Endothelial cell (in vitro differentiated cells): ENCODE measurements around the gene ANKMY2. TPM values are rescaled to one million over a fixed set of nuclear protein-coding genes. Genes with fewer than 3 reads are reported as not detected.
"Not testable (repeated sequence)": the region's sequence is repeated elsewhere in the genome, so short reads cannot be mapped to it uniquely, and the experiment has no call there.

Source experiments
- DNase-seq: peaks from one replicate; pipeline ENCODE4 v3.0.0; 2021; ENCODE audit warnings: low spot score
- H3K27ac Mint-ChIP-seq: one replicate; pipeline ENCODE4 v1.8.0; 2021; ENCODE audit warnings: mixed read lengths, inconsistent platforms; ENCODE audit not compliant: unreplicated experiment
- H3K27me3 Mint-ChIP-seq: one replicate; pipeline ENCODE4 v1.8.0; 2021; ENCODE audit warnings: mild to moderate bottlenecking, moderate library complexity, mixed read lengths, inconsistent platforms; ENCODE audit not compliant: unreplicated experiment
- H3K36me3 Mint-ChIP-seq: one replicate; pipeline ENCODE4 v1.8.0; 2021; ENCODE audit warnings: mild to moderate bottlenecking, low read depth, mixed read lengths, inconsistent platforms; ENCODE audit not compliant: unreplicated experiment
- H3K4me1 Mint-ChIP-seq: one replicate; pipeline ENCODE4 v1.8.0; 2021; ENCODE audit warnings: mild to moderate bottlenecking, mixed read lengths, inconsistent platforms; ENCODE audit not compliant: unreplicated experiment
- H3K4me3 Mint-ChIP-seq: one replicate; pipeline ENCODE4 v1.8.0; 2021; ENCODE audit warnings: mild to moderate bottlenecking, mixed read lengths, inconsistent platforms; ENCODE audit not compliant: unreplicated experiment
- H3K9me3 Mint-ChIP-seq: one replicate; pipeline ENCODE4 v1.8.0; 2021; ENCODE audit warnings: mixed read lengths, inconsistent platforms; ENCODE audit not compliant: unreplicated experiment
- total RNA-seq: library from RNA; stranded (reverse); fragmentation: NEBNext Ultra II Directional; extraction: Animal tissue kit (Norgen Biotek cat#: 25700); gene quantifications from one replicate; pipeline ENCODE4 v1.2.1, GENCODE V29; 2021; ENCODE audit not compliant: unreplicated experiment
- TF ChIP-seq, protein P1 (sequence below): fragments of 200-600 bp; sonication (generic); IDR thresholded peaks from one replicate; pipeline ENCODE4 v1.5.0; 2021; ENCODE audit warnings: antibody characterized with exemption; ENCODE audit not compliant: unreplicated experiment

ANKMY2 gene
- total RNA-seq, 1 donor from 2014 or later, result 20.5 TPM

DNA sequence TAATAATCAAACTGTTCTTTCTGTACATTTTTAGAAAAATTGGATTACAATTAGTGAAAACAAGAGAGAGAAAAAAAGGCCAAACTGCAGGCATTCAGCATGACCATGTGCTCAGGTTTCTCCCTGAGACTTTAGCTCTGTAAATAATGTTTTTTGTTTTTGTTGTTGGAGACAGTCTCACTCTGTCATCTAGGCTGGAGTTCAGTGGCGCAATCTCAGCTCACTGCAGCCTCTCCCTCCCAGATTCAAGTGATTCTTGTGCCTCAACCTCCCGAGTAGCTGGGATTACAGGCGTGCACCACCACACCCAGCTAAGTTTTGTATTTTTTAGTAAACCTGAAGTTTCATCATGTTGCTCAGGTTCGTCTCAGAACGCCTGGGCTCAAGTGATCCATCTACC lies 23.4 kb upstream of the ANKMY2 start:
- Mint-ChIP-seq H3K9me3 (no peaks in the 10 kb centered on the region), H3K4me3 (no peak overlapping the region), H3K27ac (peak overlapping the region; percentile 70), H3K36me3 (peaks cover 30% of the 10 kb centered on the region), H3K27me3 (peaks cover 4% of the 10 kb centered on the region), H3K4me1 (peaks cover 9% of the 10 kb centered on the region)
- no peak for DNase-seq
- TF ChIP-seq, protein P1, sequence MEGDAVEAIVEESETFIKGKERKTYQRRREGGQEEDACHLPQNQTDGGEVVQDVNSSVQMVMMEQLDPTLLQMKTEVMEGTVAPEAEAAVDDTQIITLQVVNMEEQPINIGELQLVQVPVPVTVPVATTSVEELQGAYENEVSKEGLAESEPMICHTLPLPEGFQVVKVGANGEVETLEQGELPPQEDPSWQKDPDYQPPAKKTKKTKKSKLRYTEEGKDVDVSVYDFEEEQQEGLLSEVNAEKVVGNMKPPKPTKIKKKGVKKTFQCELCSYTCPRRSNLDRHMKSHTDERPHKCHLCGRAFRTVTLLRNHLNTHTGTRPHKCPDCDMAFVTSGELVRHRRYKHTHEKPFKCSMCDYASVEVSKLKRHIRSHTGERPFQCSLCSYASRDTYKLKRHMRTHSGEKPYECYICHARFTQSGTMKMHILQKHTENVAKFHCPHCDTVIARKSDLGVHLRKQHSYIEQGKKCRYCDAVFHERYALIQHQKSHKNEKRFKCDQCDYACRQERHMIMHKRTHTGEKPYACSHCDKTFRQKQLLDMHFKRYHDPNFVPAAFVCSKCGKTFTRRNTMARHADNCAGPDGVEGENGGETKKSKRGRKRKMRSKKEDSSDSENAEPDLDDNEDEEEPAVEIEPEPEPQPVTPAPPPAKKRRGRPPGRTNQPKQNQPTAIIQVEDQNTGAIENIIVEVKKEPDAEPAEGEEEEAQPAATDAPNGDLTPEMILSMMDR, result no peak

DNA sequence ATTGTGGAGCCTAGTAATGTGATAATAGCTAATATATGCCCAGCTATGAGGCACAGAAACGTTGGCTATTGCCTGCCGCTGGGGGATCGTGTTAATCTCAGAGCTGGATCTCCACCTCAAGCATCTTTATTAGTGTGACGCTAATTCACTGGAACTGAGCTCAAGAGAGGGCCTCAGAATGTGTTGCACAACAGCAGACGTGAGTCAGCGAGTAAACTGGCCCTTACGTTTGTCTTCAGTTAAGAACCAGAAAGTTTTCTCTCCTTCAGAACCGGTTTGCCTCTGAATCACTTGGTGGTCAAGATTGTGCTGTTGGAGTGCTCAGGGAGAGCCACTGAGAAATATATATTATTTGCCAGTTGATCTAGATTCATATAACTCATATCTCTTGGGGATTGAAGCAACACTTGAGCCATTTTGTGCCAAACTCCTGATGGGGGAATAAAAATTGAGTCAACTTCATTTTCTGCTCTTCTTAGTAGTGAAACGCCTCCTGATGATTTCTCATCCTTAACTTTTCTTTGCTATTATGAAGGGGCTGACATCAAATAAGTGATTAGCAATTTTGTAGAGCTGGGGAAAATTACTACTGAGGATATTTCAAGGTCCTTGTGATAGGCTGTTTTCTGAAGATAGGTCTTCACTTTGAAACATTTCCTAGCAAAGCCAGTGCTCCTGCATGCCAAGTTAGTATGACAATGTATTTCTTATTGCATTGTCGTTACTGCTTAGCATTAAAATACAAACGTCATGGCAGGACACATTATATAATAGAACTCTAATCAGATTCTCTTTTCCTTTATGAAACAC lies 22.7 kb upstream of the ANKMY2 start:
- H3K27me3 Mint-ChIP-seq, result peaks cover 4% of the 10 kb centered on the region
- H3K4me3 Mint-ChIP-seq, result no peak overlapping the region
- H3K9me3 Mint-ChIP-seq, result no peaks in the 10 kb centered on the region
- DNase-seq, result no peak
- TF ChIP-seq, protein P1, result no peak
- H3K36me3 Mint-ChIP-seq, result peaks cover 29% of the 10 kb centered on the region
- no peak overlapping the region for H3K27ac Mint-ChIP-seq
- H3K4me1 Mint-ChIP-seq, result peaks cover 9% of the 10 kb centered on the region

DNA sequence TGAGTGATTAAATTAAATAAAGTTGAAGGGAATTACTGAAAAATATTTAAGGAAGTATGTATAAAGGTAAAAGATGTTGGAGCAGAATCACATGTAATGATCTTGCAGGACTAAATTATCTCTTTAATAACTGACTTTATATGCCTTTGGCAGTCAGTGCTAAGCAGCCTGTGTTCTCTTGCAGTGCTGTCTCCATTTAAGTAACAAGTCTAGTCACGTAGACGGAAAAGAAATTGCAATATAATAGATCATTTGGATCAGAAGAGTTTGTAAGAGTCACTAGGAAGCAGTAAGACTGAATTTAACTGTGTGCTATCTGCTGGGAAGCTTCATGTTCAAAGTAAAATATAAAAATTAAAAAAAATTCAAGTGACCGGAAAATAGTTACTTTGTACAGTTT lies 21.8 kb upstream of the ANKMY2 start:
- Mint-ChIP-seq H3K36me3 (peaks cover 21% of the 10 kb centered on the region), H3K9me3 (no peaks in the 10 kb centered on the region), H3K4me1 (peaks cover 12% of the 10 kb centered on the region), H3K4me3 (no peak overlapping the region), H3K27me3 (peaks cover 4% of the 10 kb centered on the region), H3K27ac (no peak overlapping the region)
- TF ChIP-seq, protein P1, result no peak
- DNase-seq, result no peak

DNA sequence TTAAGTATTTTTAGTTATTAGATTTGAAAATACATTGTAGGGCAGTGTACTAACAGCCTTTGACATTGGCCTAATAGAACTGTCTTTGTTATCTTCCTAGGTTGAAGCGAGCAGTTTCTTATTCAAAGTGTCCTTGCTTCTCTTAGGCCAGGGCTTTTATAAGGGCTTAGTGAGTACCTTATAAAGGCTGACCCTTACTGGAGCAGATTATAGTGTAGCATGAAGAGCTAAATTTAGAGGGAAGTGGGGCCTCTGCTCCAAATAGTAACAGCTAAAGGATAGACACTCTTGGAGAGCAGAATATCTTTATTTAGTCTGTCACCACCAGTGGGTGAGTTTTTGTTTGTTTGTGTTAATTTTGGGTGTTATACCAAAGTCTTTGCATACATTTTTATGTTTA lies 16.4 kb upstream of the ANKMY2 start:
- Mint-ChIP-seq H3K4me1 (peaks cover 30% of the 10 kb centered on the region), H3K9me3 (no peaks in the 10 kb centered on the region), H3K4me3 (no peak overlapping the region), H3K36me3 (peaks cover 7% of the 10 kb centered on the region), H3K27ac (peak overlapping the region; percentile 9), H3K27me3 (peaks cover 1% of the 10 kb centered on the region)
- no peak for DNase-seq
- TF ChIP-seq, protein P1, result no peak

DNA sequence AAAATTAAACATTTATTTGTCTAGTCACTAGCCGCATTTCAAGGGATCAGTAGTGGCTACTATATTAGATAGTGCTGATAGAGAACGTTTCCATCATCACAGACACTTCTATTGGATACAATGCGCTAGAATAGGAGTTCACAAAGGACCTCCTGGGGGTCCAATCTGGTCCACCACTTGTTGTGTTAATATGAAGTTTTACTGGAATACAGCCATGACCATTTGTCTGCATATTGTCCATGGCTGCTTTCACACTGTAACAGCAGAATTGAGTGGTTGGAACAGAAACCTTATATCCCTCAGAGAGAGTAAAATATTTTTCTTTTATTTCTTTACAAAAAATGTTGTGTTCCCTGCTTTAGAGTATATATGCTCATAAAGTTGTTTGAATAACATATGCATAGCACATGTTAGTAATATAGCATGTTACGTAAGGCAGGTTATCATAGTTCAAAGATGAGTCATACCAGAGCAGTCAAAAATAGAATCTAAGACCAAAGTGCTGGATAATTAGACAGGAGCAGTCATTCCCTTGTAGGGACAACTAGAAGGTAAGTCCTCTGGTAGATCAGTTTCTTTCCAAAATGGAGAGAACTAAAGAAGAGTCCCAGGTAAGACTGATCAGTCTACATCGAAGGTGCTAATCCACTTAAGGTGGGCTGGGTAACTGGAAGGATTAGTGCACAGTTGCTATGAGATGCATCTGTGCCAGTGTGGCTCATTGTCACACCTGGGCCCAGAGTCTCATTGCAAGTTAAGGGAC lies 15.3 kb upstream of the ANKMY2 start:
- H3K4me1 Mint-ChIP-seq, result peaks cover 39% of the 10 kb centered on the region
- TF ChIP-seq, protein P1, result no peak
- H3K9me3 Mint-ChIP-seq, result no peaks in the 10 kb centered on the region
- DNase-seq, result no peak
- H3K27me3 Mint-ChIP-seq, result no peaks in the 10 kb centered on the region
- H3K36me3 Mint-ChIP-seq, result peaks cover 7% of the 10 kb centered on the region
- no peak overlapping the region for H3K4me3 Mint-ChIP-seq
- H3K27ac Mint-ChIP-seq, result no peak overlapping the region

DNA sequence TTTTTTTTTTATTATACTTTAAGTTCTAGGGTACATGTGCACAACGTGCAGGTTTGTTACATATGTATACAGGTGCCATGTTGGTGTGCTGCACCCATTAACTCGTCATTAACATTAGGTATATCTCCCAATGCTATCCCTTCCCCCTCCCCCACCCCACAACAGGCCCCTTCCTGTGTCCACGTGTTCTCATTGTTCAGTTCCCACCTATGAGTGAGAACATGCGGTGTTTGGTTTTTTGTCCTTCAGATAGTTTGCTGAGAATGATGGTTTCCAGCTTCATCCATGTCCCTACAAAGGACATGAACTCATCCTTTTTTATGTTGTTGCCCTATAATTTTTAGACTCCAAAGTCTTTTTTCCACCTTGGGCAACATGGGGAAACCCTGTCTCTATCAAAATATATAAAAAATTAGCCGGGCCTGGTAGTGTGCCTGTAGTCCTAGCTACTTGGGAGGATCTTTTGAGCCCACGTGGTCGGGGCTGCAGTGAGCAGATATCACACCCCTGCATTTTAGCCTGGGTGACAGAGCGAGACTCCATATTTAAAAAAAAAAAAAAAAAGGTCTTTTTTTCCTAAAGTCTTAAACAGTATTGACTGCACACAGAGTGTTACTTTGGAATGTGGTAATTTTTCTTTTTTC lies 14.4 kb upstream of the ANKMY2 start:
- peaks cover 45% of the 10 kb centered on the region for H3K4me1 Mint-ChIP-seq
- not testable (repeated sequence) for H3K36me3 Mint-ChIP-seq, H3K4me3 Mint-ChIP-seq, H3K27ac Mint-ChIP-seq, H3K27me3 Mint-ChIP-seq, DNase-seq, H3K9me3 Mint-ChIP-seq
